Measurements from ENCODE around the gene ANKRD24. TPM values are rescaled to one million over a fixed set of nuclear protein-coding genes. Genes with fewer than 3 reads are reported as not detected.
A peak's percentile ranks its signal among the peaks of the same experiment; 100 is the strongest.

The ANKRD24 gene
- total RNA-seq, 4 donors from 2014 or later, result 0.30 to 1.7 (median 0.61) TPM

GRCh38 chr19:4164262-4164661 is 18.2 kb upstream of the ANKRD24 start:
- peaks cover 0 to 36% of the 10 kb centered on the region in 2 donors for H3K27me3 ChIP-seq
- H3K9me3 ChIP-seq, result no peaks in the 10 kb centered on the region
- TF ChIP-seq CTCF (IDR thresholded peaks at IDR 0.05) (no peak), POLR2A (IDR thresholded peaks at IDR 0.05) (no peak), EP300 (IDR thresholded peaks at IDR 0.05) (no peak)
- H3K36me3 ChIP-seq, result no peaks in the 10 kb centered on the region
- DNase-seq (ENCODE audit: low spot score in 2 of 2), result no peak
- H3K27ac ChIP-seq, result no peak overlapping the region
- 65 to 70% methylated on average over 11 of the region's 11 CpGs for WGBS, 2 donors
- no peaks in the 10 kb centered on the region for H3K4me1 ChIP-seq
- H3K4me3 ChIP-seq, result no peak overlapping the region

- Histone ChIP-seq H3K27ac (no peak overlapping the region), H3K9me3 (no peaks in the 10 kb centered on the region), H3K27me3 (peaks cover 0 to 41% of the 10 kb centered on the region in 2 donors), H3K36me3 (peaks cover 0 to 27% (median 0%) of the 10 kb centered on the region in 3 donors), H3K4me3 (no peak overlapping the region), H3K4me1 (peaks cover 0 to 8% (median 0%) of the 10 kb centered on the region in 4 donors)
- TF ChIP-seq POLR2A (IDR thresholded peaks at IDR 0.05), result no peak
- TF ChIP-seq EP300 (IDR thresholded peaks at IDR 0.05), result no peak
- no peak for TF ChIP-seq CTCF (IDR thresholded peaks at IDR 0.05)
- 50 to 52% methylated on average over 12 to 22 of the region's 22 CpGs for WGBS, 2 donors
- DNase-seq (ENCODE audit: low spot score in 2 of 2), result no peak
These were observed 10.8 kb upstream of the ANKRD24 start for GRCh38 chr19:4171676-4172075.

GRCh38 chr19:4172861-4173473 is 9.5 kb upstream of the ANKRD24 start:
- TF ChIP-seq POLR2A (IDR thresholded peaks at IDR 0.05), result no peak
- no peak for TF ChIP-seq CTCF (IDR thresholded peaks at IDR 0.05)
- TF ChIP-seq EP300 (IDR thresholded peaks at IDR 0.05), result no peak
- Histone ChIP-seq H3K27me3 (peaks cover 0 to 32% of the 10 kb centered on the region in 2 donors), H3K27ac (no peak overlapping the region), H3K4me3 (no peak overlapping the region), H3K36me3 (peaks cover 0 to 40% (median 0%) of the 10 kb centered on the region in 3 donors), H3K9me3 (no peaks in the 10 kb centered on the region), H3K4me1 (peaks cover 0 to 8% (median 0%) of the 10 kb centered on the region in 4 donors)
- DNase-seq (ENCODE audit: low spot score in 2 of 2), result peak in 1 of 2 donors; percentile 21
- 7% methylated on average over 18 to 42 of the region's 45 CpGs for WGBS, 2 donors

GRCh38 chr19:4173479-4174212 is 8.8 kb upstream of the ANKRD24 start:
- no peak overlapping the region for H3K27ac ChIP-seq
- H3K27me3 ChIP-seq, result peaks cover 0 to 29% of the 10 kb centered on the region in 2 donors
- no peak for DNase-seq (ENCODE audit: low spot score in 2 of 2)
- TF ChIP-seq CTCF (IDR thresholded peaks at IDR 0.05) (no peak), POLR2A (IDR thresholded peaks at IDR 0.05) (no peak), EP300 (IDR thresholded peaks at IDR 0.05) (no peak)
- H3K36me3 ChIP-seq, result peaks cover 0 to 47% (median 0%) of the 10 kb centered on the region in 3 donors
- peaks cover 0 to 8% (median 0%) of the 10 kb centered on the region in 4 donors for H3K4me1 ChIP-seq
- no peaks in the 10 kb centered on the region for H3K9me3 ChIP-seq
- no peak overlapping the region for H3K4me3 ChIP-seq
- WGBS, 2 donors, result 37 to 48% methylated on average over 10 to 11 of the region's 11 CpGs

Data from tibial nerve (tissue), 4 donors.